ENCODE data around the gene GRWD1.

GRWD1 gene

DNA sequence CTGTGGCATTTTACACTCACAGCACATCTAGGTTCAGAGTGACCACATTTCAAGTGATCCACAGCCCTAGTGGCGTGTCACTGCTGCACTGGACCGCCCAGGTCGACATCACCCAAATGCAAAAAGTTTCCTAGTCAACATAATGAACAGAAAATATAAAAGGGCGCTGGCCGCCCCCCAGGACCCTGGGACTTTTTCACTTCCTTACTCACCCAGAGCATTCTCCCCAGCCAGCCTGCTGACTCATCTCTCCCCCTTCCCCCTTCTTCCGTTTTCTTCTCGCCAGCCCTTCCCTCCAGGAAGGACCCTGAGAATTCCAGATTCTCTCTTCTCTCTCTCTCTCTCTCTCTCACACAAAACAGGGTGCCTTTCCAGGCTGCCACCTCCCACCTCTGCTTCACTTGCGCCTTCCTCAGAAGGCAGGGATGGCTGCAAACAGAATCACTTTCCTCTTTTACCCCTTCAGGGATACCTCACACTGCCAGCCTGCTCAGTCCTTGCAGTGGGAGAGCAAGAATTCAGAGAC, 21.0 kb upstream of the GRWD1 start:
- DNase-seq = no peak

DNA sequence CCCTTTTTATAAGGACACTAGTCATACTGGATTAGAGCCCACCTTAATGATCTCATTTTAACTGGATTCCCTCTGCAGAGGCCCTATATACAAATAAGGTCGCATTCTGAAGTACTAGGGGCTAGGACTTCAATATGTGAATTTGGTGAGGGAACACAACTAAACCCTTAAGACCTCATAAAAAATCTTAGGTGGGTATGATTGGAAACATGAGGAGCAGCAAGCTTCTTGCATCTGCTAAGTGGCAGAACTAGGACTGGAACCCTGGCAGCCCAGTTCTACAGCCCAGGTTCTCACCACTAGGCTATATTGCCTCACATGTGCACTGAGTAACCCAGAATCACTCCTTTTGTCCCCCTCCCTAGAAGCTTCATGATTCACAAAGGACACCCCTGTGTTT, 17.1 kb upstream of the GRWD1 start:
- DNase-seq = no peak

DNA sequence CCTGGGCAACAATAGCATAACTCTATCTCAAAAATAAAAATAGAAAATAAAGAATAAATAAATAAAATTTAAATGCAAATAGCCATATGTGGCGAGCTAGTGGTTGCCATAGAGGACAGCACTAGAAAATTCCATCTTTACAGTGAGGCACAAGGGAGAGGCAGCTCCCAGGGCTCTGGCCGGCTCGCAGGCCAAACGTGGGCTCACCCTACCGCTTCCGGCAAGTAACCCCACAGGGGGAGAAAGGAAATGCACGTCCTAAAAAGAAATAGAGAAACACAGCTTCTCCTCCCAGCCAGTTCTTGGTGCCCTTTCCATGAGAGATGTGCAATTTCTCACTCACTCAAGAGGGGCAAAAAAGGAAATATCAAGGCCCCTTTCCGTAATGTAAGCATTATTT, 12.4 kb upstream of the GRWD1 start:
- no peak for DNase-seq

DNA sequence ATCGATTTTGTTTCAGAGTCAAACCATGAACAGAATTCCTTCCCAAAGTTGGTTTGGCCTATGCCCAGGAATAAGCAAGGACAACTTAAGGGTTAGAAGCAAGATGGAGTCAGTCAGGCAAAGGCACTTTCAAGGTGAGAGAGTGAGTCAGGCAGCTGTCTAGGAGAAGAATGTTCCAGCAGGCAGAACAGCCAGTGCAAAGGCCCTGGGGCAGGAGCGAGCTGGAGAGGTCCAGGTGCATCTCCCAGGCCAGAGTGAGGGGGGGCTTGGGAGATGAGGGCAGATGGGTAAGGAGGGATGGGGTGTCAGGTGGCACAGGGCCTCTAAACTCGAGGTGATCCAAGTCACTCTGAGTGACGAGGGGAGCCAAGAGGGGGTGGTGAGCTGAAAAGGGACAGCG, 9.2 kb upstream of the GRWD1 start:
- no peak for DNase-seq

DNA sequence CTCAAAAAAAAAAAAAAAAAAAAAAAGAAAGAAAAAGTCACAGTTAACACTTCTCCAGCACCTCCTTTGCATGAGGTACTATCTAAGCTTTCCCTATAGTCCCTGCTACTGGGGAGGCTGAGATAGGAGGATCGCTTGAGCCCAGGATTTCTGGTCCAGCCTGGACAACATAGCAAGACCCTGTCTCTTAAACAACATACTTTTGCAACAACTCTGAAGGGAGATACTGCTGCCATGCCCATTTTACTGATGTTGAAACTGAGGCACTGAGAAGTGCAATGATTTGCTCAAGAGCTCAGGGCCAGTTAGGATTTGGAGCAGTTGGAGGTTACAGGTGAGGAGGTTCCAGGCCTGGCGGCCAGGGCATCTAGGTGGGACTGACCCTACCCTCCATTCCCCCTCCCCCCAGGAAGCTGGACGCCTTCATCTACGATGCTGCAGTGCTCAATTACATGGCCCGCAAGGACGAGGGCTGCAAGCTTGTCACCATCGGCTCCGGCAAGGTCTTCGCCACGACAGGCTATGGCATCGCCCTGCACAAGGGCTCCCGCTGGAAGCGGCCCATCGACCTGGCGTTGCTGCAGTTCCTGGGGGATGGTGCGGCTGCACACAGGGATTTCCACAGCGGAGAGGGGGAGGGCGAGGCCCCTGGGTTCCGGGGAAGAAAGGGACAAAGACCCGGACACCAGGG, 4.3 kb upstream of the GRWD1 start:
- DNase-seq = no peak

DNA sequence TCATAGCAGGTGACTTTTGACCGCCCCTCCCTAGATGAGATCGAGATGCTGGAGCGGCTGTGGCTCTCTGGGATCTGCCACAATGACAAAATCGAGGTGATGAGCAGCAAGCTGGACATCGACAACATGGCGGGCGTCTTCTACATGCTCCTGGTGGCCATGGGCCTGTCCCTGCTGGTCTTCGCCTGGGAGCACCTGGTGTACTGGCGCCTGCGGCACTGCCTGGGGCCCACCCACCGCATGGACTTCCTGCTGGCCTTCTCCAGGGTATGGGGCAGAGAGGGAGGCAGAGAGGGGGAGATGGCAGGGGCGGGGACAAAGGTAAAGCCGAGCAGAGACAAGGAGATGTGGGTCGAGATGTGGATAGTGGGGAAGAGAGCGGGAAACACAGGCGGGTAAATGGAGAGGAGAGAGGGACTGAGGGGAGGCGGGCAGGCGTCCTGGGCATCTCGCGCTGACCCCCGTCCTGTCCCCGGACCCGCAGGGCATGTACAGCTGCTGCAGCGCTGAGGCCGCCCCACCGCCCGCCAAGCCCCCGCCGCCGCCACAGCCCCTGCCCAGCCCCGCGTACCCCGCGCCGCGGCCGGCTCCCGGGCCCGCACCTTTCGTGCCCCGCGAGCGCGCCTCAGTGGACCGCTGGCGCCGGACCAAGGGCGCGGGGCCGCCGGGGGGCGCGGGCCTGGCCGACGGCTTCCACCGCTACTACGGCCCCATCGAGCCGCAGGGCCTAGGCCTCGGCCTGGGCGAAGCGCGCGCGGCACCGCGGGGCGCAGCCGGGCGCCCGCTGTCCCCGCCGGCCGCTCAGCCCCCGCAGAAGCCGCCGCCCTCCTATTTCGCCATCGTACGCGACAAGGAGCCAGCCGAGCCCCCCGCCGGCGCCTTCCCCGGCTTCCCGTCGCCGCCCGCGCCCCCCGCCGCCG, 3.4 kb upstream of the GRWD1 start:
- no peak for DNase-seq

DNA sequence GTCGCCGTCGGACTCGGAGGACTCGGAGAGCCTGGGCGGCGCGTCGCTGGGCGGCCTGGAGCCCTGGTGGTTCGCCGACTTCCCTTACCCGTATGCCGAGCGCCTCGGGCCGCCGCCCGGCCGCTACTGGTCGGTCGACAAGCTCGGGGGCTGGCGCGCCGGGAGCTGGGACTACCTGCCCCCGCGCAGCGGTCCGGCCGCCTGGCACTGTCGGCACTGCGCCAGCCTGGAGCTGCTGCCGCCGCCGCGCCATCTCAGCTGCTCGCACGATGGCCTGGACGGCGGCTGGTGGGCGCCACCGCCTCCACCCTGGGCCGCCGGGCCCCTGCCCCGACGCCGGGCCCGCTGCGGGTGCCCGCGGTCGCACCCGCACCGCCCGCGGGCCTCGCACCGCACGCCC, 2.5 kb upstream of the GRWD1 start:
- peak; percentile 18 for DNase-seq

DNA sequence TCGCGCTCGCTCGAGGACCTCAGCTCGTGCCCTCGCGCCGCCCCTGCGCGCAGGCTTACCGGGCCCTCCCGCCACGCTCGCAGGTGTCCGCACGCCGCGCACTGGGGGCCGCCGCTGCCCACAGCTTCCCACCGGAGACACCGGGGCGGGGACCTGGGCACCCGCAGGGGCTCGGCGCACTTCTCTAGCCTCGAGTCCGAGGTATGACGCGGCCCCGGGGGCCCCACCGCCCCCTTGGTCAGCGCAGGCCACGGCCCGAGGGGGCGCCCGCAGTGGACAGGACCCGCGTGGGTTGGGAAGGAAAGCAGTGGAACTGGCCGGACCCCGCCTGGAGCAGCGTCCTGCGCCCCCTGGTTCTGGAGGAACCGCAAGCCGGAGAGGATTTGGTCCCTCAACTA, 2.1 kb upstream of the GRWD1 start:
- no peak for DNase-seq

DNA sequence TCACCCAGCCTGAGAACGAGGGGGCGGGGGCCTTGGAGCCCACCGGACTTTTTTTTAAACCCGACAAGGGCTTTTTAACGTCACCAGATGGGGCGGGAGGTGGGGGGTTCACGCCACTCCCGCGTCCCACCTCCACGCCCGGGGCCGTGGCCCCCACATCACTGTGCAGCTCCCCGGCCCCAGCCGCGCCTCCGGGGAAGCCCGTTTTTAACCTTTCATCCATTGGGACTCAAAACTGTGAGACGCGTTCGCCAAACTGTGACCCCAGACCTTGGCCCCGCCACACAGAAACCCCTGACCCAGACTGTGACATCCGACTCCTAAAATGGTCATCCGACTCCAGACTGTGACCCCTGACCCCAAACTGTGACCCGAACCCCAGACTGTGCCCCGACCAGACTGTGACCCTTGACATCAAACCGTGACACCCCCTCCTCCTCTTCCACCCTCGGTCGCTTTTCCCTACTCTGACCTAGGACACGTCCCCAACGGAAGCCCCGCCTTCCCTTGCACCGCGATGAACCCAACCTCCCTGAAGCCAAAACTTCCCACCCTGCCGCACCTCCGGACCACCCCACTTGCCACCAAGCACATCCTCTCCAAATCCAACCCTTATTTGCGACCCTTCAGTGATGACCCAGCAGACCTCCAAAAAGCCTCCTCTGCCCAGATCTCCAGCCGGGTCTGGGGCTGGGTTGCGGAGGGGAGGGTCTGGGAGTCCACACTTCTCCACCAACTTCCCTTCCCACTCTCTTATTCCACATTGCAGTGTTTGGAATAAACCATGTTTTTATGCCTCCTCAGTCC, 1.5 kb upstream of the GRWD1 start:
- peak; percentile 39 for DNase-seq

DNA sequence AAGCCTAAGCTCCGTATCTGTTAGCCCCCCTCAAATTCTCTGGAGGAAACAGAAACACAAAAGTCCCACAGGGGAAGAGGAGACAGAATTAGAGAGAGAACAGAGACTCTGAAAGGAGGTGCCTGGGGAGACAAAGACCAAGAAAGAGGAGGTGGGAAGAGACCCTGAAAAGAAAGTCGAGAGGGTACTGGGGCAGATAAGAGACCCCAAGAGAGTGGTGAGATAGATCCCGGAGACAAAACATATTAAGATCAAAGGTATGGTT, 915 bp upstream of the GRWD1 start:
- peak; percentile 73 for DNase-seq

DNA sequence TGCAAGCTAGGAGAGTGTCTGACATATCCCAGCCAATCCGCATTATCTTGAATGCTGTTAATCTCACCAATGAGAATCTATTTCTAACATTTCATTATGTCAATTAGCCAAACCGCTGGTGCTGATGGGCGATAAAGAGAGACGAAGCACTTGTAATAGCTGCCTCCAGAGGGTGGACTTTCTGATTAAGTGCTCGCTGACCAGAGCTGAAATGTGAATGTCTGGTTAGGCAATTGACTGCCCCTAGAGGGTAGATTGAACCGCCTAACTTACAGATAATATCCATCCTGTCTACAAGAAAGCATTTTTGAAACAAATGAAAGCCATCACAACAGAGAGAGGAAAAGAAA, 552 bp upstream of the GRWD1 start:
- no peak for DNase-seq

DNA sequence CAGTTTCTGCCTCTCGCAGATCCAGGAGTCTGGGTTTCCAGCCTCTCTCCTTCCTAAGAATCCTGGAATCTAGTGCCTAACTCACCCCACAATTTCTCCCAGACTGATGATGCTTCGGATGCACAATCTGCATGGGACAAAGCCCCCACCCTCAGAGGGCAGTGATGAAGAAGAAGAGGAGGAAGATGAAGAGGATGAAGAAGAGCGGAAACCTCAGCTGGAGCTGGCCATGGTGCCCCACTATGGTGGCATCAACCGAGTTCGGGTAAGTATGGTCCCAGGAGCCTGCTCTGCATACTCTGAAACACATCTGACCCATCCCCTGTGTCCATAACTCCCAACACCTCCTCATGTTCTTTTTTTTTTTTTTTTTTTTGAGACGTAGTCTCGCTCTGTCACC, 796 bp downstream of the GRWD1 start:
- DNase-seq = no peak

DNA sequence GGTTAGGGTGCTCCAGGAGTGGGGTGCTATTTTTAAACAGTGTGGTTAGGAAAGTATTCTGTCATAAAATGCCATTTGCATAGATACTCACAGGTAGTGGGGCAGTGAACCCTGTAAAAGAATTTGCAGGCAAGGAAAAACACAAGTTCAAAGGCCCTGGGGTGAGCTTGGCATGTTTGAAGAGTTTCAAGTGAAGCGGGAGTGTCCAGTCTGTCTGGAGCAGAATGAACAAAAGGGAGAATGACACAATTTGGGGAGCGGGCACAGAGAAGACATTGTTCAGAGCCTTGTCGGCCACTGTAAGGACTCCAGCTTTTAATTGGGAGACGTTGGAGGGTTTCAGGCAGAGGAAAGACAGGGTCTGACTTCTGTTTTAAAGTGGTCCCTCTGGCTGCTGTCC, 2.8 kb downstream of the GRWD1 start:
- no peak for DNase-seq

DNA sequence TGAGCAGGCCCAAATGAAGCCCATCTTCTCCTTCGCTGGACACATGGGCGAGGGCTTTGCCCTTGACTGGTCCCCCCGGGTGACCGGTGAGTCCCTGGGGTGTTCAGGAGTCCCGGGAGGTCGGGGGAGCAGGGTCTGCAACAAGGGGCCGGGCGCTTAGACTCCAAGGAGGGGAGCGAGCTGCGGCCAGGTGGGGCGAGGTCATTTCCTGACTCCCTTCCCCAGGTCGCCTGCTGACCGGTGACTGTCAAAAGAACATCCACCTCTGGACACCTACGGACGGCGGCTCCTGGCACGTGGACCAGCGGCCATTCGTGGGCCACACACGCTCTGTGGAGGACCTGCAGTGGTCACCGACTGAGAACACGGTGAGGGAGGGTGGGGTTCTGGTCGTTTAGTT, 4.7 kb downstream of the GRWD1 start:
- no peak for DNase-seq

DNA sequence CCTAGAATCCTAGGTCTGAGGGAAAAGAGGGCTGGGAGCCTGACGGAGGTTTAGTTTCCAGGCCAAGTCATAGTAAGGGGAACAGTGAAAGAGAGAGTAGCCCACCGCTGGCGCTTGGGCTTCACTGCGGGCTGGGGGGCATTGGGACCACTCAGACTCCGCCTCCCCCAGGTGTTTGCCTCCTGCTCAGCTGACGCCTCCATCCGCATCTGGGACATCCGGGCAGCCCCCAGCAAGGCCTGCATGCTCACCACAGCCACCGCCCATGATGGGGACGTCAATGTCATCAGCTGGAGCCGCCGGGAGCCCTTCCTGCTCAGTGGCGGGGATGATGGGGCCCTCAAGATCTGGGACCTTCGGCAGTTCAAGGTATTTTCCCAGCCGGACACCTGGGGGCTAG, 5.1 kb downstream of the GRWD1 start:
- no peak for DNase-seq

DNA sequence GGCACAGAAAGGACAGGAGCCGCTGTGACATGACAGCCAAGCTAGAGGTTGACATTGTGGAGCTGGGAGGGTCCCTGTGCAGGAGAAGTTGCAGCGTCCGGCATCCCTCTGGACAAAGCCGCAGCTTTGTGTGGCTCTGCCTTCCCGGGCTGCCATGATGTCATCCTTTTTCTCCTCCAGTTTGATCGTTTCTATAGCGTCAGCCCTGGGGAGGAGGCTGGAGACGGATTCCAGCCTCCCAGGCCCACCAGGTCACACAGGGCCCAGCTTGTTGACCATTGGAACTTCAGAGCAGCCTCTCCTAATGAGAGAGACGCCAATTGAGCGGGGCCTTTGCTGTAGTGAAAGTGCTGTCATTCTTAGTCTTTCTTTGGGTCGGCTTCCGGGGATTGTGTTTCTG, 5.8 kb downstream of the GRWD1 start:
- no peak for DNase-seq

DNA sequence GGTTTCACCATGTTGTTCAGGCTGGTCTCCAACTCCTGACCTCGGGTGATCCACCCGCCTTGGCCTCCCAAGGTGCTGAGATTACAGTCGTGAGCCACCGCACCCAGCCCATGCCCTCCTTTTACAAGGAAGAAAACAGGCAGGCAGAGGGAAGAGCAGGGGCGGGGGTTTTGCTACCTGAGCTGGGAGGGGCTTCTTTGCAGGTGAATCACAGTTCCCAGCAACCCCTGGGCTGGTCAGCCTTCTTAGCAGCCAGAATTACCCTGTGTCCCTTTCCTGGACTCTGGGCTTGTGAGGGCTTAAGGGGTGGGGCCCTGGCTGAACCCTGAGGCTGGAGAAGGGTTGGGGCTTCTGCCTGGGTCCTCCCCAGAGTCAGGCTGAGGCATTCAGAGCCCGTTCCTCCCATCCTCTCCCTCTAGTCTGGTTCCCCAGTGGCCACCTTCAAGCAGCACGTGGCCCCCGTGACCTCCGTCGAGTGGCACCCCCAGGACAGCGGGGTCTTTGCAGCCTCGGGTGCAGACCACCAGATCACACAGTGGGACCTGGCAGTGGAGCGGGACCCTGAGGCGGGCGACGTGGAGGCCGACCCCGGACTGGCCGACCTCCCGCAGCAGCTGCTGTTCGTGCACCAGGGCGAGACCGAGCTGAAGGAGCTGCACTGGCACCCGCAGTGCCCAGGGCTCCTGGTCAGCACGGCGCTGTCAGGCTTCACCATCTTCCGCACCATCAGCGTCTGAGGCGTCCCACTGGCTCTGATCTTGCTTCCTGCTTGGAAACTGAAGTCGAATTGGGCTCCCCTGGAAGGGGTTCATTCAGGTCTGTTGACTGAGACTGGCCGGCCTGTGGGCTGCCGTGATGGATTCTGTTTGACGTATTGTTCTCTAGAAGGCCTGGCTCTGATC, 6.8 kb downstream of the GRWD1 start:
- DNase-seq = no peak

DNA sequence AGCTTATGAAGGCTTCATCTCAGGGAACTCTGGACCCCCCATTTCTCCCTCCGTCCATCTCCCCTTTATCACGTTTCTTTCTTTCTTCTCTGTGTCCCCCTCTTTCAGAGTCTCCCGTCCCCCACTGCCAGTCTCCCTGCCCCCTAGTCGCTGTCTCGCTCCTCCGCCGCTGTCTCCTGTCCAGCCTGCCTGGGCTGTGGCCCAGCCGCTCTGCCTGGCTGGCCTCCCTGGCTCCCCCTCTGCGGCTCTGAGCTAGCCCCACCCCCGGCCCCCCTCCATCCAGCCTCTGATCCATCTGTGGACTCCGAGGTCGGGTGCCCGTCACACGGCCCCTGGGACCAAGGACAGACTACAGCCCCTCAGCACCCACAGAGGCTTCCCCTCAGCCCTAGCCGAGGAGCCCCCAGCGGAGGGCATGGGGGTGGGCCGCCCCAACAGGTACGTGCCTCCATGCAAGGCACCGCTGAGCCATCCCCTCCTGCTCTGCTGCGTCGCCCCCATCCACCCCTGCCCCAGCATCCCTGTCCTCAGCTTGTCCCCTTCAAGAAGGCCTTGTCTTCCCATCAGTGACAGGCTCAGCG, 8.5 kb downstream of the GRWD1 start:
- DNase-seq = no peak

DNA sequence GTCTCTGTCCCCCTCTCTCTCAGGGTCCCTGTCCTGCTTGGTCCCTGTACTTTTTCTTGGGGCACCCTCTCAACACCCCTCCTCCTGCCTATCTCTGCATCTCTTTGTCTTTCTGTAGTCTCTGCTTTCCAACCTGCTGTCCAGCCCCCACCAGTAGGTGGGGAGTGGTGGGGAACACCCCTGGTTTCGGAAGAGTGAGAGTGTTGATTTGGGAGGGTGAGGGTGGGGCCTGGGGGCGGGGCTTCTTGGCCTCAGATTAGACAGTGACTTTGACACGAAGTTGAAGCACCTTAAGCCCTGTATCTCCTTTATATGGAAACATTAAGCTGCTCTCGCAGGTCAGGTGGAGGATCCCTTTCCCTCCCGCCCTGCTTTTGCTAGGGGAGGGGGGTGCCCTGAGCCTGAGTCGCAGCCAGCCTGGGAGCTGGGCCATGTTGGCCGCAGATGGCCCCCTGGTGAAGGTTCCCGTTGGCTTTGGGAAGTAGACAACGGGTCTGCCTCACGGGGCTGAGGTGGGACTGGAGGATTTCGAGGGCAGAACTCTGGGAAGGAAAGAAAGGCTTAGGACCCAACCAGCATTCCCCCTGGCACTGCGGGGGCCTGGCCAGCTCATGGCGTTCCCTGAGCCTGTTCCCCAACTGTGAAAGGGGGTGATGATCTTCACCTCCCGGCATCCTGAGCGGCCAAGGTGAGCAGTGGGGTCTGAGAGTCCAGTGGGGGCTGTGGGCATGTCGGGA, 9.6 kb downstream of the GRWD1 start, which contains the start of gene KCNJ14:
KCNJ14 (plus strand) TSS at position 404 of the 737 bp plus-strand sequence. CDS start 6,151 bp downstream, outside the sequence.
- DNase-seq = no peak

DNA sequence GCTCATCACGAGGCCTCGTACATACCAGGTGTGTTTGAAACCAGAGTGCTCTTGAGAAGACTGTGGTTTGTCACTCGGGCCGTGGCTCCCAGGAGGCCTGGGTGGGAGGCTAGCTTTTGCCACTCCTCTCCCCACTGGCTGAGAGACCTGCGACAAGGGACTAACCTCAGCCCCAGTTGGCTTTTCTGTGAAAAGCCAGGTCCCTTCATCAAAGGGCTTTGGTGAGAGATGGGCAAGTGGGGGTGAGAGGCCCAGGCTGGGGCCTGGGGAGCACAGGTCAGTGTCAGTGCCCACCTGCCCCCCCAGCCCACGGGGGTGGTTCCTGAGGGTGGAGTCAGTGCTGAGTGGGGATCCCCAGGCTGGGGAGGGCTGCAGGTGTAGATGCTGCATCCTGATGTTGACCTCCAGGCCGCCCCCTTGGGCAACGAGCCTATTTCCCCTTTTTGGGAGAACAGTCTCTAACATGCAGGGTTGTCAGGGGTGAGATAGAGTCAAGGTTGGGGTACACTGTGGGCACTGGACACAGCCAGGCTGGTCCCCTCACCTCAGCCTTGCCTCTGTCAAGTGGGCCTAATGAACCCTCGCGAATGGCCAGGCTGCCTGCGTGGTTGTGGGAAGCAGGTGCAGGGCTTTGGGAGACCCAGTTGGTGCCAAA, 10.3 kb downstream of the GRWD1 start:
- DNase-seq = no peak

DNA sequence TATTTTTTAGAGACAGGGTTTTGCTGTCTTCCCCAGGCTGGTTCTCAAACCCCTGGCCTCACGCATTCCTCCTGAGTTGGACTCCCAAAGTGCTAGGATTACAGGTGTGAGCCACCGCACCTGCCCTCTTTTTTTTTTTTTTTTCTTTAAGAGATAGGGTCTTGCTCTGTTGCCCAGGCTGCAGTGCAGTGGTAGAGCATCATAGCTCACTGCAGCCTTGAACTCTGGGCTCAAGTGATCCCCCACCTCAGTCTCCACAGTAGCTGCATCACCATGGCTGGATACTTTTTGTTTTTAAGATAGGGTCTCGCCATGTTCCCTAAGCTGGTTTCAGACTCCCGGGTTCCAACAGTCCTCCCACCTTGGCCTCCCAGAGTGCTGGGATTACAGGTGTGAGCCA, 11.1 kb downstream of the GRWD1 start:
- DNase-seq = no peak
